K562 (cell line): ENCODE data around the gene ABCC11. TPM values are rescaled to one million over a fixed set of nuclear protein-coding genes. Genes with fewer than 3 reads are reported as not detected.

ENCODE experiments used
- ATAC-seq: fragments of 200-7000 bp; cut with Tn5 transposase; 3 replicates; pipeline ENCODE4 v1.9.1; 2020; ENCODE audit warnings: moderate library complexity
- BruUV-seq: library from RNA; stranded (reverse); fragments of 400-500 nt; replicated peaks from 2 replicates; lab custom pipeline; 2021; lab: Mats Ljungman, UMichigan
- CTCF ChIA-PET: fragments of 300-600 bp; formaldehyde crosslinking; extraction: SDS; loops from one replicate; lab custom pipeline; 2021; ENCODE audit warnings: low intra/inter-chr PET ratio; lab: Yijun Ruan, JAX
- POLR2A ChIA-PET: fragments of 300-600, 350-650 bp; sonication (Branson Sonifier 250); formaldehyde crosslinking; extraction: SDS; loops from one replicate; lab custom pipeline; 2021; ENCODE audit warnings: antibody characterized with exemption, inconsistent platforms; lab: Yijun Ruan, JAX
- DNase-seq, 4 experiments: peaks; one replicate each; pipeline versions ENCODE4 v3.0.0 to v3.0.0-alpha.2; 2011 to 2018; ENCODE audit warnings: low spot score in 3 of 4, mixed read lengths in 3 of 4; ENCODE audit errors: extremely low read depth in 1 of 4
- FAIRE-seq: peaks from 2 replicates; lab custom pipeline; 2011; peaks lifted over from hg19 to GRCh38; lab: Jason Lieb, UNC
- H2AFZ ChIP-seq: 2 replicates; pipeline ENCODE4 v1.6.0; 2011; ENCODE audit warnings: low read depth, low read length, control low read depth, inconsistent platforms
- H3K27ac ChIP-seq: fragments of 200-600 bp; 3 replicates; pipeline ENCODE4 v1.8.0; 2011; ENCODE audit warnings: low read depth, mild to moderate bottlenecking, control low read depth, inconsistent platforms, low read length, moderate library complexity, mixed read lengths; ENCODE audit errors: extremely low read depth
- H3K27me3 ChIP-seq, 2 experiments: fragments of 300-600 bp in 1 of 2; 2 replicates in 1 of 2; 3 replicates in 1 of 2; pipeline versions ENCODE4 v1.6.0 to v1.8.0; 2011; ENCODE audit warnings: inconsistent platforms in 2 of 2, low read length in 2 of 2, mild to moderate bottlenecking in 1 of 2, mixed read lengths in 1 of 2, moderate library complexity in 1 of 2; ENCODE audit not compliant: control insufficient read depth in 2 of 2, insufficient read depth in 2 of 2
- H3K36me3 ChIP-seq: fragments of 300-600 bp; 3 replicates; pipeline ENCODE4 v1.8.0; 2011; ENCODE audit warnings: mild to moderate bottlenecking, low read length, inconsistent platforms; ENCODE audit not compliant: control insufficient read depth, insufficient read depth
- H3K4me1 ChIP-seq, 2 experiments: fragments of 200-600 bp in 1 of 2; replicated peaks in 1 of 2; 2 replicates in 1 of 2; 3 replicates in 1 of 2; pipeline versions ENCODE4 v1.5.1 to v1.8.0; 2011; ENCODE audit warnings: inconsistent platforms in 2 of 2, low read length in 2 of 2, mild to moderate bottlenecking in 1 of 2, mixed read lengths in 1 of 2, moderate library complexity in 1 of 2; ENCODE audit not compliant: control insufficient read depth in 2 of 2, insufficient read depth in 2 of 2
- H3K4me2 ChIP-seq: 2 replicates; pipeline ENCODE4 v1.6.1; 2011; ENCODE audit warnings: low read length, control low read depth, inconsistent platforms, mixed read lengths; ENCODE audit not compliant: insufficient read depth
- H3K4me3 ChIP-seq: fragments of 200-600 bp; sonication (generic), shearing (Covaris generic); 2 replicates; pipeline ENCODE4 v1.5.1; 2016; ENCODE audit warnings: control low read depth, inconsistent platforms
- H3K79me2 ChIP-seq: fragments of 200-600 bp; 3 replicates; pipeline ENCODE4 v1.8.0; 2011; ENCODE audit warnings: low read length, inconsistent platforms; ENCODE audit not compliant: control insufficient read depth, insufficient read depth
- H3K9ac ChIP-seq, 2 experiments: 2 replicates each; pipeline versions ENCODE4 v1.6.0 to v1.6.1; 2011; ENCODE audit warnings: low read depth in 2 of 2, low read length in 2 of 2, control low read depth in 1 of 2, inconsistent platforms in 1 of 2, mild to moderate bottlenecking in 1 of 2, mixed read lengths in 1 of 2; ENCODE audit not compliant: insufficient read depth in 1 of 2
- H3K9me1 ChIP-seq: one replicate; pipeline ENCODE4 v1.6.0; 2011; ENCODE audit warnings: inconsistent platforms, mild to moderate bottlenecking, low read length, moderate library complexity; ENCODE audit not compliant: control insufficient read depth, insufficient read depth
- H3K9me3 ChIP-seq: replicated peaks from 2 replicates; pipeline ENCODE4 v1.5.1; 2011; ENCODE audit warnings: low read depth, low read length, inconsistent platforms; ENCODE audit not compliant: control insufficient read depth, insufficient read depth
- H4K20me1 ChIP-seq: replicated peaks from 2 replicates; pipeline ENCODE4 v1.6.1; 2011; ENCODE audit warnings: low read length, inconsistent platforms, mixed read lengths; ENCODE audit not compliant: control insufficient read depth, insufficient read depth
- CCNT2 ChIP-seq: IDR thresholded peaks from 2 replicates; pipeline ENCODE4 v1.6.1; 2011; ENCODE audit warnings: borderline replicate concordance, low read depth, mild to moderate bottlenecking, moderate library complexity, mixed read lengths, low read length; ENCODE audit not compliant: insufficient read length; ENCODE audit errors: extremely low read depth
- CHD1 ChIP-seq: fragments of 200-600 bp; sonication (generic); IDR thresholded peaks from one replicate; pipeline ENCODE4 v1.6.1; 2012; ENCODE audit warnings: mild to moderate bottlenecking, moderate library complexity, low read length, inconsistent platforms
- GTF2A2 ChIP-seq: IDR thresholded peaks from 2 replicates; pipeline ENCODE4 v1.6.1; 2016; ENCODE audit warnings: mild to moderate bottlenecking, missing genetic modification characterization, missing compliant biosample characterization
- HDAC3 ChIP-seq: fragments of 450-650 bp; IDR thresholded peaks from 2 replicates; pipeline ENCODE4 v1.6.1; 2018; ENCODE audit warnings: borderline replicate concordance, mild to moderate bottlenecking, moderate library complexity; ENCODE audit not compliant: partially characterized antibody
- KHSRP ChIP-seq: fragments of 450-650 bp; IDR thresholded peaks from 2 replicates; pipeline ENCODE4 v1.6.1; 2017
- NFIX ChIP-seq: fragments of 250-450 bp; sonication (Bioruptor Pico); IDR thresholded peaks from 2 replicates; pipeline ENCODE4 v1.4.0; 2020; ENCODE audit warnings: low read depth, mild to moderate bottlenecking, moderate library complexity
- NUFIP1 ChIP-seq: fragments of 450-650 bp; IDR thresholded peaks from 2 replicates; pipeline ENCODE4 v1.6.1; 2018; ENCODE audit not compliant: partially characterized antibody
- PHTF2 ChIP-seq: fragments of 250-450 bp; sonication (Bioruptor Pico); IDR thresholded peaks from 2 replicates; pipeline ENCODE4 v1.5.0; 2021; ENCODE audit warnings: mild to moderate bottlenecking
- POLR2AphosphoS5 ChIP-seq: IDR thresholded peaks from 2 replicates; pipeline ENCODE4 v1.6.1; 2011; ENCODE audit warnings: mild to moderate bottlenecking, low read depth, low read length, moderate library complexity; ENCODE audit not compliant: control insufficient read depth, insufficient read depth
- TAF1 ChIP-seq: IDR thresholded peaks from 2 replicates; pipeline ENCODE4 v1.6.1; 2011; ENCODE audit warnings: mild to moderate bottlenecking, low read length, moderate library complexity; ENCODE audit not compliant: insufficient read depth, control insufficient read depth, severe bottlenecking; ENCODE audit errors: extremely low read depth
- ZNF311 ChIP-seq: fragments of 250-450 bp; sonication (Bioruptor Pico); IDR thresholded peaks from 2 replicates; pipeline ENCODE4 v1.4.0; 2020; ENCODE audit warnings: mild to moderate bottlenecking, moderate library complexity
- WGBS: fragments of 100-300 bp; shearing (Covaris generic); methylation state at CpG from one replicate; pipeline ENCODE4 v1.1.6; 2016; ENCODE audit warnings: low coverage, mixed read lengths; ENCODE audit not compliant: insufficient coverage; ENCODE audit errors: missing lambda C conversion rate; 5-methylcytosine and 5-hydroxymethylcytosine counted together
- in situ Hi-C: fragments of 300-500 bp; cut with MboI; formaldehyde crosslinking; loops from 4 replicates; pipeline ENCODE4 v1.15.0; 2018; ENCODE audit warnings: inconsistent platforms, mixed read lengths
- intact Hi-C: fragments of 100-400 bp; cut with micrococcal nuclease; formaldehyde crosslinking; loops from 2 replicates; pipeline ENCODE4 v1.14.2; 2022
- polyA plus RNA-seq, 8 experiments: library from polyadenylated mRNA; depleted of rRNA in 4 of 8; stranded (reverse) in 5 of 8; unstranded in 3 of 8; fragments of >200 nt; fragmentation: Nextera tagmentation in 2 of 8; fragmentation: Illumina TruSeq in 1 of 8; extraction: Ambion mirVana in 2 of 8; extraction: Trizol in 1 of 8; gene quantifications; 2 replicates each; pipeline versions ENCODE4 v1.2.1 to v1.2.3, GENCODE V29; 2011 to 2014; ENCODE audit warnings: inconsistent platforms in 1 of 8, missing spikeins in 1 of 8
- total RNA-seq, 7 experiments: library from RNA; depleted of rRNA in 6 of 7; stranded (reverse); fragments of >200 nt in 6 of 7; fragmentation: Illumina TruSeq in 2 of 7; extraction: Trizol in 2 of 7; gene quantifications; 2 replicates each; pipeline versions ENCODE4 v1.2.1 to v1.2.3, GENCODE V29; 2011 to 2021; ENCODE audit warnings: low replicate concordance in 1 of 7
- TF ChIP-seq, protein P1 (sequence below): sonication (generic); formaldehyde crosslinking; IDR thresholded peaks from 2 replicates; pipeline ENCODE4 v1.8.1; 2022; ENCODE audit warnings: missing genetic modification reagents

ABCC11 gene
- total and polyA plus RNA-seq, 9 of the 15 experiments (the other 6 are each of a cell fraction or from before 2014, with no cell fraction given): 0.04 to 0.14 (median 0.04) TPM; not detected in 6

DNA sequence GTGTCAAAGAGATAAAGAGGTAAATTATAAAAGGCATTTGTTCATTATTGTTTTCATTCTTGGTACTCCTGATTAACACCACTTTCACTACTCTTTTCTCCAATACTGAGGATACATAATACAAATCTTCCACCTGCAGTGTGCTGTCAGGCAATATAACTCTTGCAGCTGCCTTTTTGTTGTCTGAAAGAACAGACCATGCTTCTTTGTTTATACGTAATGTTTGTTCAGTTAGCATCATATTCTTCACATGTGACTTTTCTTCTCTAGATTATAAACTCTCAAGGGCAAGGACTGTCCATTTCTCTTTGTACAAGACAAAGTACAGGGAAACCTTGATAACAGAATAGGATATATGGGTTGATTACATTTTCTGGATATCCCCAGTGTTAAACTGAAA is 14.2 kb upstream of the ABCC11 start:
- in situ Hi-C loops: no loop called here
- Histone ChIP-seq H2AFZ (no peak overlapping the region), H3K27me3 (no peaks in the 10 kb centered on the region), H3K9me1 (no peaks in the 10 kb centered on the region), H3K27ac (no peak overlapping the region), H3K4me2 (no peak overlapping the region), H3K79me2 (no peaks in the 10 kb centered on the region), H3K36me3 (peaks cover 71% of the 10 kb centered on the region), H3K9ac (no peak overlapping the region), H3K9me3 (no peaks in the 10 kb centered on the region), H4K20me1 (no peaks in the 10 kb centered on the region), H3K4me3 (no peak overlapping the region), H3K4me1 (no peaks in the 10 kb centered on the region)
- BruUV-seq: no TSS peak
- ChIA-PET POLR2A (no interaction called here), CTCF (no interaction called here)
- FAIRE-seq (no peak), DNase-seq (no peak), ATAC-seq (no peak)
- 100% methylated on average over 1 of the region's 1 CpG for WGBS
- TF ChIP-seq ZNF311 (no peak), NFIX (CRISPR knock-in tag) (no peak), GTF2A2 (tag) (no peak), PHTF2 (no peak), HDAC3 (no peak), CCNT2 (no peak), POLR2AphosphoS5 (no peak), NUFIP1 (no peak), CHD1 (no peak), KHSRP (no peak), TAF1 (no peak)
- TF ChIP-seq, protein P1, sequence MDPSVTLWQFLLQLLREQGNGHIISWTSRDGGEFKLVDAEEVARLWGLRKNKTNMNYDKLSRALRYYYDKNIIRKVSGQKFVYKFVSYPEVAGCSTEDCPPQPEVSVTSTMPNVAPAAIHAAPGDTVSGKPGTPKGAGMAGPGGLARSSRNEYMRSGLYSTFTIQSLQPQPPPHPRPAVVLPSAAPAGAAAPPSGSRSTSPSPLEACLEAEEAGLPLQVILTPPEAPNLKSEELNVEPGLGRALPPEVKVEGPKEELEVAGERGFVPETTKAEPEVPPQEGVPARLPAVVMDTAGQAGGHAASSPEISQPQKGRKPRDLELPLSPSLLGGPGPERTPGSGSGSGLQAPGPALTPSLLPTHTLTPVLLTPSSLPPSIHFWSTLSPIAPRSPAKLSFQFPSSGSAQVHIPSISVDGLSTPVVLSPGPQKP (CRISPR knock-in tag): no peak
- intact Hi-C loops: no loop called here
